Measurements from ENCODE around the gene LRRC37A2. TPM values are rescaled to one million over a fixed set of nuclear protein-coding genes. Genes with fewer than 3 reads are reported as not detected.
"Not testable (repeated sequence)": the region's sequence is repeated elsewhere in the genome, so short reads cannot be mapped to it uniquely, and the experiment has no call there.

Gene LRRC37A2
- total RNA-seq, 1 experiment from 2014 or later, result 9.3 TPM

- H4K20me1 ChIP-seq (ENCODE audit: control insufficient read depth, insufficient read depth, insufficient read length); H2AFZ ChIP-seq (ENCODE audit: low read length); H3K4me1 ChIP-seq (ENCODE audit: insufficient read depth, low read length); H4K5ac ChIP-seq (ENCODE audit: insufficient read length, low read depth, low read length); H3K27me3 ChIP-seq (ENCODE audit: insufficient read depth, low read length); H3K9ac ChIP-seq (ENCODE audit: extremely low read depth, insufficient read length, low read length); H4K91ac ChIP-seq (ENCODE audit: insufficient read length, low read depth, low read length); DNase-seq; H3K4me1 Mint-ChIP-seq; H3K4me3 Mint-ChIP-seq; H3K14ac ChIP-seq (ENCODE audit: insufficient read depth, low read length); H2BK20ac ChIP-seq (ENCODE audit: low read depth, low read length, poor library complexity, severe bottlenecking); H2BK15ac ChIP-seq (ENCODE audit: low read depth, low read length); H3K9me3 ChIP-seq (ENCODE audit: control insufficient read depth, low read depth, low read length); H3K4ac ChIP-seq (ENCODE audit: low read depth, low read length); H3K27me3 Mint-ChIP-seq (ENCODE audit: low read depth); H3K27ac Mint-ChIP-seq; H3K79me2 ChIP-seq (ENCODE audit: insufficient read depth, low read length); H3K27ac ChIP-seq (ENCODE audit: insufficient read length, low read depth, low read length); H3K56ac ChIP-seq (ENCODE audit: insufficient read length, low read depth, low read length); H3K23me2 ChIP-seq (ENCODE audit: insufficient read length, low read depth, low read length, poor library complexity, severe bottlenecking); H3K9me3 Mint-ChIP-seq; H3K18ac ChIP-seq (ENCODE audit: insufficient read length, low read depth, low read length); H3K36me3 Mint-ChIP-seq (ENCODE audit: insufficient read depth in 1 of 3, low read depth in 3 of 3); H2BK12ac ChIP-seq (ENCODE audit: insufficient read length, low read depth, low read length); H3K23ac ChIP-seq (ENCODE audit: insufficient read length, low read depth, low read length); H4K8ac ChIP-seq (replicated peaks; ENCODE audit: insufficient read length, low read depth, low read length); H3K4me2 ChIP-seq (ENCODE audit: insufficient read depth, insufficient read length, low read length); H3T11ph ChIP-seq (ENCODE audit: low read length); H2AK5ac ChIP-seq (ENCODE audit: insufficient read length, low read length); H2BK120ac ChIP-seq (ENCODE audit: low read depth, low read length, poor library complexity, severe bottlenecking); H2BK5ac ChIP-seq (ENCODE audit: insufficient read length, low read length); H3K79me1 ChIP-seq (ENCODE audit: insufficient read depth, low read depth, low read length, poor library complexity, severe bottlenecking): not testable (repeated sequence)
- no CpG with 5 or more reads among the region's 3 CpGs for WGBS (ENCODE audit: extremely low coverage, insufficient read length, low lambda C conversion rate)
Measured at GRCh38 chr17:46478823-46479222, 33.4 kb upstream of the LRRC37A2 start.

DNA sequence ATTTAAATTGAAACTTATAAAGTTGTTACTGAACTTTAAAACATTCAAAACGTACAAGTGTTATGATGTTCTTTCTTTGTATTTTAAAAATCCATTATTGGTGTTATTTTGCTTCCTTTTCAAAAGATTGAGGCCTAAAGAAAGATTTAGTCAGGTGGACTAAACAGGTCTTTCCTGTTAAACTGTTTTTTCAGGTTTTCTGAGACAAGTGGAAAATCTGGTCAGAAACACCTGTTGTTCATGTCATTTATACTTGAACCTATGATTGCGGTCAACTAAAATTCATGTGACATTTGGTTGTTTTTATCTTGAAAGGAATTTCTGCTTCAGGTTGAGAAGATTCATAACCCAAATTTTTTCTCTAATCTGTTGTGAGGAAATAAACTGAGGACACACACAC, 31.0 kb upstream of the LRRC37A2 start:
- not testable (repeated sequence) for H2BK12ac ChIP-seq (ENCODE audit: insufficient read length, low read depth, low read length); H4K5ac ChIP-seq (ENCODE audit: insufficient read length, low read depth, low read length); H3K56ac ChIP-seq (ENCODE audit: insufficient read length, low read depth, low read length); H3K27me3 ChIP-seq (ENCODE audit: insufficient read depth, low read length); H2BK20ac ChIP-seq (ENCODE audit: low read depth, low read length, poor library complexity, severe bottlenecking); H3K9ac ChIP-seq (ENCODE audit: extremely low read depth, insufficient read length, low read length); H3K18ac ChIP-seq (ENCODE audit: insufficient read length, low read depth, low read length); H3K4ac ChIP-seq (ENCODE audit: low read depth, low read length); H3K36me3 Mint-ChIP-seq (ENCODE audit: insufficient read depth in 1 of 3, low read depth in 3 of 3); H2BK120ac ChIP-seq (ENCODE audit: low read depth, low read length, poor library complexity, severe bottlenecking); H4K20me1 ChIP-seq (ENCODE audit: control insufficient read depth, insufficient read depth, insufficient read length); H2AK5ac ChIP-seq (ENCODE audit: insufficient read length, low read length); H2AFZ ChIP-seq (ENCODE audit: low read length); H3K79me2 ChIP-seq (ENCODE audit: insufficient read depth, low read length); H2BK5ac ChIP-seq (ENCODE audit: insufficient read length, low read length); H3K23me2 ChIP-seq (ENCODE audit: insufficient read length, low read depth, low read length, poor library complexity, severe bottlenecking); H3T11ph ChIP-seq (ENCODE audit: low read length); H3K27ac Mint-ChIP-seq; H3K4me2 ChIP-seq (ENCODE audit: insufficient read depth, insufficient read length, low read length); H3K23ac ChIP-seq (ENCODE audit: insufficient read length, low read depth, low read length); H3K27ac ChIP-seq (ENCODE audit: insufficient read length, low read depth, low read length); H3K79me1 ChIP-seq (ENCODE audit: insufficient read depth, low read depth, low read length, poor library complexity, severe bottlenecking); H3K14ac ChIP-seq (ENCODE audit: insufficient read depth, low read length); DNase-seq; H3K4me1 ChIP-seq (ENCODE audit: insufficient read depth, low read length); H4K91ac ChIP-seq (ENCODE audit: insufficient read length, low read depth, low read length); H3K27me3 Mint-ChIP-seq (ENCODE audit: low read depth); H2BK15ac ChIP-seq (ENCODE audit: low read depth, low read length); H3K9me3 Mint-ChIP-seq; H3K9me3 ChIP-seq (ENCODE audit: control insufficient read depth, low read depth, low read length); H3K4me1 Mint-ChIP-seq; H3K4me3 Mint-ChIP-seq; H4K8ac ChIP-seq (replicated peaks; ENCODE audit: insufficient read length, low read depth, low read length)
- WGBS (ENCODE audit: extremely low coverage, insufficient read length, low lambda C conversion rate), result no CpG with 5 or more reads among the region's 2 CpGs
